SK-MEL-5 (cell line): Measurements from ENCODE around the gene ERBB4. TPM values are rescaled to one million over a fixed set of nuclear protein-coding genes. Genes with fewer than 3 reads are reported as not detected.
"Not testable (repeated sequence)": the region's sequence is repeated elsewhere in the genome, so short reads cannot be mapped to it uniquely, and the experiment has no call there.

ENCODE experiments used
- DNase-seq: peaks from one replicate; pipeline ENCODE4 v3.0.0-alpha.2; 2016; ENCODE audit warnings: low read depth, low spot score
- in situ Hi-C: cut with HindIII; loops from 2 replicates; pipeline ENCODE4 v1.10.0; 2016; ENCODE audit warnings: low sequenced_read_pairs, high pct_unique_total_duplicates, low pct_unique_long_range_greater_than_20kb
- total RNA-seq: library from RNA; depleted of rRNA; stranded (reverse); fragments of >200 nt; shearing (Covaris generic); gene quantifications from 2 replicates; pipeline ENCODE4 v1.2.3, GENCODE V29; 2014

ERBB4 gene
- total RNA-seq, 1 experiment from 2014 or later: 0.32 TPM

GRCh38 chr2:212034841-212035585 lies 503.6 kb downstream of the ERBB4 start:
- no peak for DNase-seq
- in situ Hi-C loops: no loop called here

GRCh38 chr2:212033888-212034287 lies 504.7 kb downstream of the ERBB4 start:
- no peak for DNase-seq
- in situ Hi-C loops: no loop called here

- no peak for DNase-seq
- in situ Hi-C loops: no loop called here
Measured at GRCh38 chr2:212032536-212033219, 505.9 kb downstream of the ERBB4 start.

GRCh38 chr2:212032032-212032431 lies 506.6 kb downstream of the ERBB4 start:
- in situ Hi-C loops: no loop called here
- DNase-seq: no peak

- DNase-seq: no peak
- in situ Hi-C loops: no loop called here
Measured at GRCh38 chr2:212030709-212031108, 507.9 kb downstream of the ERBB4 start.

- in situ Hi-C loops: no loop called here
- no peak for DNase-seq
Measured at GRCh38 chr2:212028798-212029394, 509.7 kb downstream of the ERBB4 start.

- no peak for DNase-seq
Measured at GRCh38 chr2:212027681-212028628, 510.6 kb downstream of the ERBB4 start.

GRCh38 chr2:212024040-212024439 lies 514.6 kb downstream of the ERBB4 start:
- no peak for DNase-seq
- in situ Hi-C loops: no loop called here

More at GRCh38 chr2:212027681-212028628, 510.6 kb downstream of the ERBB4 start:
- in situ Hi-C loops: no loop called here

- no peak for DNase-seq
- in situ Hi-C loops: no loop called here
Measured at GRCh38 chr2:212022966-212023365, 515.6 kb downstream of the ERBB4 start.

GRCh38 chr2:212021947-212022346 lies 516.7 kb downstream of the ERBB4 start:
- in situ Hi-C loops: no loop called here
- no peak for DNase-seq

- no peak for DNase-seq
Measured at GRCh38 chr2:212015588-212015987, 523.0 kb downstream of the ERBB4 start.

GRCh38 chr2:212013626-212014025 lies 525.0 kb downstream of the ERBB4 start:
- no peak for DNase-seq
- in situ Hi-C loops: no loop called here

More at GRCh38 chr2:212015588-212015987, 523.0 kb downstream of the ERBB4 start:
- in situ Hi-C loops: no loop called here

GRCh38 chr2:212010305-212010704 lies 528.3 kb downstream of the ERBB4 start:
- in situ Hi-C loops: not testable (repeated sequence)

GRCh38 chr2:212007972-212008371 lies 530.6 kb downstream of the ERBB4 start:
- in situ Hi-C loops: no loop called here
- no peak for DNase-seq

More at GRCh38 chr2:212010305-212010704, 528.3 kb downstream of the ERBB4 start:
- DNase-seq: not testable (repeated sequence)

- peak; percentile 61 for DNase-seq
- in situ Hi-C loops: no loop called here
Measured at GRCh38 chr2:212005085-212005671, 533.4 kb downstream of the ERBB4 start.

- in situ Hi-C loops: no loop called here
- DNase-seq: no peak
Measured at GRCh38 chr2:212001325-212001724, 537.3 kb downstream of the ERBB4 start.

GRCh38 chr2:211996857-211997256 lies 541.7 kb downstream of the ERBB4 start:
- no peak for DNase-seq
- in situ Hi-C loops: no loop called here
